ENCODE results near the gene IFNL1.
A peak's percentile ranks its signal among the peaks of the same experiment; 100 is the strongest.
"Not testable (repeated sequence)": the region's sequence is repeated elsewhere in the genome, so short reads cannot be mapped to it uniquely, and the experiment has no call there.

IFNL1 gene

DNA sequence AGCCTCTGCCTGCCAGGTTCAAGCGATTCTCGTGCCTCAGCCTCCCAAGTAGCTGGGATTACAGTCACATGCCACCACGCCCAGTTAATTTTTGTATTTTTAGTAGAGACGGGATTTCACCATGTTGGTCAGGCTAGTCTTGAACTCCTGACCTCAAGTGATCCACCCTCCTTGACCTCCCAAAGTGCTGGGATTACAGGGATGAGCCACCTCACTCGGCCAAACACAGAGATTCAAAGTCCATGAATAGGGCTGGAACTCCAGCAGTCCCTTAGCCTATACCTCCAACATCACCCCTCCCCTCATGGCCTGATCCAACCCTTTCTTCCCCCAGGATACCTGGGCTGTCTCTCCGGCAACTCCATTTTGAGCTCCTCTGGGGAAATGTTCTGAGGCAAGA lies 36.5 kb downstream of the IFNL1 start:
- DNase-seq = not testable (repeated sequence)

DNA sequence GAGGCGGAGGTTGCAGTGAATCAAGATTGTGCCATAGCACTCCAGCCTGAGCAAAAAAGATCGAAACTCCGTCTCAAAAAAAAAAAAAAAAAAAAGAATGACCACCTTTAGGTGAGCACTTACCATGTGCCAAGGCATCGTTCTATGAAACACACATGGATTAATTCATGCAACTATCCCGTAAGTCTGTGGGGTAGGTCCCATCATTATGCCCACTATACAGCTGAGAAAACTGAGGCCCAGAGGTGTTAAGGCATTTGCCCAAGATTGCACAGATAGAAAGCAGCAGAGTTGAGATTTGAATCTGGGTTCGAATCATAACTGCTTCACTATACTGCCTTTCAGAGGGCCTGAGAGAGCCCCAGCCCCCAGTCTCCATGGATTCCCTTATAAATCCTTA lies 37.3 kb downstream of the IFNL1 start:
- DNase-seq = no peak

DNA sequence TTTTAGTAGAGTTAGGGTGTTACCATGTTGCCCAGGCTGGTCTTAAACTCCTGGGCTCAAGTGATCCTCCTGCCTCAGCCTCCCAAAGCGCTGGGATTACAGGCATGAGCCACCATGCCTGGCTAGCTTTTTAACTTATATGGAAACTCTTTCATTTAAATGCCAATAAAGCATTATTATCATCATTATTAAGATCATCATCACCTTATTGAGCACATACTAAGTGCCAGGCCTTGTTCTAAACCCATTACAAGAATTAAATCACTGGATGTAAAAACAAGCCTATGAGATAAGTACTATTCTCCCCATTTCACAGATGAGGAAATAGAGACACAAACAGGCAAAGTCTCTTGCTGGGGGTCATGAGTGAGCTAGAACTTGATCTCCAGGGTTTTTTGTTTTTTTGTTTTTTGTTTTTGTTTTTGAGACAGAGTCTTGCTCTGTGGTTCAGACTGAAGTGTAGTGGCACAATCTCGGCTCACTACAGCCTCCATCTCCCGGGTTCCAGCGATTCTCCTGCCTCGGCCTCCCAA lies 38.3 kb downstream of the IFNL1 start:
- DNase-seq = no peak

DNA sequence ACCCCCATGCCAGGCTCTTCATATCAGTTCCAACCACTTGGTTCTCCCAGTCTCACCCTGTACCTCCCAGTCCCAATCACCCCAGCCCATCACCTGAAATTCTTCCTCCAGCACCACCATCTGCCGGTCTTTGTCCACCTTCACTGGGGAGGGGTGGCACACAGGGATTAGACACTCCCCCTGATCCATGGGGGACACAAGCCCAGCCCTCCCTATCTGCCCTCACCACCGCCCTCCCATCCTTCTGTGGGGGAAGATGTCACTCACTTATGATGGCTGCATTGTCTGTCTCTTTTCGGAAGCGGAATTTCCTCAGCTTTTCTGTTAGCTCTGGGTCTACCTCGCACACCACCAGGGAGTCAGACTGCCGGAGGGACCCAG lies 39.0 kb downstream of the IFNL1 start:
- DNase-seq = no peak

DNA sequence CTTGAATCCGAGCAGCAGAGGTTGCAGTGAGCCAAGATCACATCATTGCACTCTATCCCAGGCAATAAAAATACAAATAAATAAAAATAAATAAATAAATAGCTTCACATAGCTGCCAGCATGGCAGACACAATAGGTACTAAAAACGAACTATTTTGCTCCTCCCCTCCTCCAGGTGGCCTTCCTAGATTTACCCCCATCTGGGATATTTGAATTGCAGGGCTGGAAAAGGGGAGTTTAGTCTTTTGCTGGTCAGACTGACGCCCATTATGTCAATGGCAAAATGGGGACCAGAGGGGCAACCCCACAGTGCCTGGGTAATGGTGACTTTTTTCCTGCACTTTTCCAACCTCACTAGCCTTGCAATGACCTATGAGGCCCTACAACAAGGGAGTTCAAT lies 40.3 kb downstream of the IFNL1 start:
- DNase-seq = no peak

DNA sequence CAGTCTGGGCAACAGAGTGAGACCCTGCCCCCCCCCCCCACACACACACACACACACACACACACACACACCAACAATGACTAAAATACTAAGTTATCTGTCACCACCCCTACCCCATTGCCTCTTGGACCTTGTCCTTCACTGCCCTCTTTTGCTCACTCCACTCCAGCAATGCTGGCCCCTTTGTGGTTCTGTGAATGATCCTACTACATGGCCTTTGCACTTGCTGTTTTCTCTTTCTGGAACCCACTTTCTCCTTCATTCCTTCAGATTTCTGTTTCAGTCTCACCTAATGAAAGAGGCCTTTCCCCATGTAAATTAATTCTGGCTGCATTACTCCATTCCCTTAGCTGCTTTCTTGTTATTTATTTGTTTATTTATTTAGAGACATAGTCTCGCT lies 43.5 kb downstream of the IFNL1 start:
- DNase-seq = no peak

DNA sequence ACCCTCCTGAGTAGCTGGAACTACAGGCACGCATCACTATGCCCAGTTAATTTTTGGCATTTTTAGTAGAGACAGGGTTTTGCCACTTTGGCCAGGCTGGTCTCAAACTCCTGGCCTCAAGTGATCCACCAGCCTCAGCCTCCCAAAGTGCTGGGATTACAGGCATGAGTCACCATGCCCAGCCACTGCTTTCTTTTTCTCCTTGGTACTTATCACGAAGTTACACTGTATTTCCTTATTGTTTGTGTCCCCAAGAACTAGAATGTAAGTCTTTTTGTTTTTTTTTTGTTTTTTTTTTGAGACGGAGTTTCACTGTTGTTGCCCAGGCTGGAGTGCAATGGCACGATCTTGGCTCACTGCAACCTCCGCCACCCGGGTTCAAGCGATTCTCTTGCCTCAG lies 43.9 kb downstream of the IFNL1 start:
- DNase-seq = not testable (repeated sequence)

DNA sequence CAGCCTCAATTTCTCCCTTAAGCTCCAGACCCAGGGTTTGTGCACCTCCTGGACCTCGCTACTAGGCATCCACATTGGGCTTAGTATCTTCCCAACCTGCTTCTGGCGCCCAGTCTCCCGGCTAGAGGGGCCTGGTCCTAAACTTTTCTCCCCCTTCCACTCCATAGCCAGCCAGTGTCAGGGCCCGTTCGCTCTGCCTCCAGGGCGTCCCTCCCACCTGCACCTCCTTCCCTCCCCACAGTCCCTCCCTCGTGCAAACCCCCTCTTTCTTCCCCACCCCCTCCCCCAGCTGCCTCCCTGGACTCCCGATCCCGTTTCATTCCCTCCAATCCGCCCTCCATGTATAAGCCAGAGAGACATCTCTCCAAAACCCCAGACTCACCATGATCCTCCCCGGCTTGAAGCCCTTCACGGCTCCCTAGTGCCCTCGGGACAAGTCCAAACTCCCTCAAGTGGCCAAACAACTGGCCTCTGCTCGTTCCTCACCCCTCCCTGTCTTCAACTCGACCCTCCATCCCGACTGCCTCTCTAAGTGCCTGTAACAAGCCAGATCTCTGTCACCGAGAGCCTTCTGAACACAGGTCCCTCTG lies 45.0 kb downstream of the IFNL1 start:
- no peak for DNase-seq

DNA sequence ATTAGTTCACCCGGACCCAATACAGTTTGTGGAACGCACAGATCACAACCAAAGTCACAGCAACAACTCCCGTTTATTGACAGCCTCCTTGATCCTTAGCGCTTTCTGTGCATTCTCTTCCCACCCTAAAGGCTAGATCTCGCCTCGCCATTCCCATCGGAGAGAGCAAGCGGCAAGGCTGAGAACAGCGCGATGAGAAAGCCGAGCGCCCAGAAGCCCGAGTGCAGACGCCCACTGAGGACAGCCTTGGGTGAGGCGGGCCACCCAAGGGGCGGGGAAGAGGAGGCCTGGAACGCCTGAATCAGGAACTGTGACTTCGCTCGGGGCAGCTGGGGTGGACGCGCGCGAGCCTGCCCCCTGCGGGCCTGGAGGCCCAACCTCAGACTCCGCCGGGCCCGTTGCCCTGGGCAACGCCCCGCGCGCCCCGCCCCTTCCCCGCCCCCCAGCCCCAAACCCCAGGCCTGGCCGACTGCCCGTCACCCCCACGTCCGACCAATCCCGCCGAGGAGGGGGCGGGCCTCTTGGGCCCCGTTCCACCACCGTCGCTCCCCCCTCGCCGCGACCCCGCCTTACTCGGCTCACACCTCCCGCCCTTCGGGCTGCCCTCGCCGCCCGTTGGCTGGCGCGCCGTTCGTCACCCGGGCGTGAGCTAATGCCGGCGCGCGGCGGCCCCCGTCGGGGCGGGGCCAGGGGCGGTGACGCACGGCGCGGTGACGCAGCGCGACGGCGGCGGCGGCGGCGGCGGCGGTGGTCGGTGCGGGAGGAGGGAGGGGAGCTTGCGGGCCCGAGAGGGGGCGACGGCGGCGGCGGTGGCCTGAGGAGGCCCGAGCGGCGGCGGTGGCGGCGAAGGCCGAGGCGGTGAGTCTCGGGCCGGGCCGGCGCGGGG lies 45.8 kb downstream of the IFNL1 start, which contains the start of gene SAMD4B:
Gene SAMD4B (plus strand): TSS at position 703 of the 886 bp plus-strand sequence. CDS start 14,473 bp downstream, outside the sequence.
- peak; percentile 99 for DNase-seq

DNA sequence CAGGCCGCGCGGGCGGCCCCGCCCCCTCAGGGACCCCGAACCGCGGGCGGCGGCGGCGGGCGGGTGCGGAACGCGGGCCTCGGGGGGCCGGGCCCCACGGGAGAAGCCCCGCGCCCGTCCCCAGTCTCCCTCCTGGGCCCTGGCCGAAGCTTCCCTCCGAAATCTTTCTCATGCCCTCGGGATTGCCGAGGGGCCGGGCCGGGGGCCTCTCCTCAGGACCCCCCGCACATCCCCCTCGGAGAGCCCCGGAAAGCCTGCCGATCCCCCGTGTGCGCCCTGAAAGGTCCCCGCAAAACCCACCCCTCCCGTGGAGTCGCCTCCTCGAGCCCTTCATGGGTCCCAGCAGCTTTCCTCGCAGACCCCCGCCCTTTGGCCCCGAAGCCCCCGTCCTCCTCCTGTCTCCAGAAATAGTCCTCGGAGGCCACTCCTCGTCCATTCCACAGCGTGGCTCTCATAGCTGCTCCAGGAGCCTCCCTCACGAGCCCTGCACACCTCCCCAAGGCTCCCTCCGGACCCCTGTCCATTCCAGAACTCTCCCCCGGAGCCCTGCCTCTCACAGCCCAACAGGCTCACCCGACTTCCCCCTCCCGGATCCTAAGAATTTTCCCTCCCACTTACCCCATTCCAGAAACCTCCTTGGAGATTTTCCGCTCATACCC lies 46.6 kb downstream of the IFNL1 start:
- peak; percentile 14 for DNase-seq

DNA sequence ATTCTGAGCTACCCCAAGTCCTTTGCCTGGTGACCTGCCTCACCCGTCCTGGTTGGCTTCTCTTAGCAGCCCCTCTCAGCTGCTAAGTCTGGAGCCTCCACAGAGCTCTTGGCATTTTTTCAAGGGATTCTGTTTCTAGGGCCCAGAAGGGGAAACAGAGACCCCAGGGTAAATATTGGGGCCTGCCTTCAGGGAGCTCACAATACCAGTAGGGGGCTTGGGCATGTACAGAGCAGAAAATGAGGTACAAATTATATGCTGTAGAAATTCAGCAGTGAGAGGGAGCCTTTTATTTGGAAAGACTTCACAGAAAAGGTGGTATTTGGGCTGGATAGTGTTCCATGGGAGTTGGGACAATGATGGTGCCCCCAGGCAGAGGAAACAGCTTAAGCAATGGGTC lies 49.7 kb downstream of the IFNL1 start:
- DNase-seq = no peak

DNA sequence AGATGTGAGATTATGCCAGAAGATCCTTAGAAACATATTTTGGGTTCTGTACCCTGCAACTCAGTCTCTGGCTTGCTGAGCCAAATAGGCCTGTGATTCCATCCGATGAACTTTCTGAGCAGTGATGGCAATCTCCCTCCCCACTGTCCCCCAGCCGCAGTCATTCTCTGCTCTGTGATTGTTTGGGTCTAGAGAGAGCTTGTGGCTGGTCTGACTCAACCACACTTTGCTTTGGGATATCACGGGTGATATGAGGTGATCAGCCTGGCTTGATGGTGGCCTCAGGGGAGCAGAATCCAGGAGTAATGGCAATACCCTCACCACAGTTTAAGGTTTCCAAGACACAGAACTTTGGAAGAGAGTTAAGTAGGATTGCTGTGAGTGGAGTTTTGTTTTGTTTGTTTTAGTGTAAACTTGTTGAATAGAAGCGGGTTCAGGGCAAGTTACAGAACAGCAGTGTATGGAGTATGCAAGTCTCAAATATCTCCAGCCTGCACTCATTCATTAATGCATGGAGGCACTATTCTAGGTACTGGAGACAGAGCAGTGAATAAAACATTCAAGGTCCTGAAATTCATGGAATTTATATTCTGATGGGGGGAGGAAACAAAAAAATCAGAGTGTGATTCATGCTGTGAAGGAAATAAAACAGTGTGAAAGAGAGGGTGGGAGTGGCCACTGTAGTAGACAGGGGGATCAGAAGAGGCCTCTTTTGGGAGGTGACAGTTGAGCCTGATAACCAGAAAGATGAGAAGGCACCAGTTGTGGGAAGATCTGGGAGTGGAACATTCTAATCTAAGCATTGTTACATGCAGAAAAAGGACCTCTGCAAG lies 51.3 kb downstream of the IFNL1 start:
- peak; percentile 24 for DNase-seq
